Stimulated activated CD8-positive, alpha-beta memory T cell treated with anti-CD3 and anti-CD28 coated beads, Interleukin-15, amount 100 ng/mL, for 24 hours (primary cell): Measurements from ENCODE around the gene CD44.
"Not testable (repeated sequence)": the region's sequence is repeated elsewhere in the genome, so short reads cannot be mapped to it uniquely, and the experiment has no call there.

Source experiments
- DNase-seq: peaks from one replicate; pipeline ENCODE4 v3.0.0-alpha.2; 2020; ENCODE audit warnings: low read depth

The CD44 gene

DNA sequence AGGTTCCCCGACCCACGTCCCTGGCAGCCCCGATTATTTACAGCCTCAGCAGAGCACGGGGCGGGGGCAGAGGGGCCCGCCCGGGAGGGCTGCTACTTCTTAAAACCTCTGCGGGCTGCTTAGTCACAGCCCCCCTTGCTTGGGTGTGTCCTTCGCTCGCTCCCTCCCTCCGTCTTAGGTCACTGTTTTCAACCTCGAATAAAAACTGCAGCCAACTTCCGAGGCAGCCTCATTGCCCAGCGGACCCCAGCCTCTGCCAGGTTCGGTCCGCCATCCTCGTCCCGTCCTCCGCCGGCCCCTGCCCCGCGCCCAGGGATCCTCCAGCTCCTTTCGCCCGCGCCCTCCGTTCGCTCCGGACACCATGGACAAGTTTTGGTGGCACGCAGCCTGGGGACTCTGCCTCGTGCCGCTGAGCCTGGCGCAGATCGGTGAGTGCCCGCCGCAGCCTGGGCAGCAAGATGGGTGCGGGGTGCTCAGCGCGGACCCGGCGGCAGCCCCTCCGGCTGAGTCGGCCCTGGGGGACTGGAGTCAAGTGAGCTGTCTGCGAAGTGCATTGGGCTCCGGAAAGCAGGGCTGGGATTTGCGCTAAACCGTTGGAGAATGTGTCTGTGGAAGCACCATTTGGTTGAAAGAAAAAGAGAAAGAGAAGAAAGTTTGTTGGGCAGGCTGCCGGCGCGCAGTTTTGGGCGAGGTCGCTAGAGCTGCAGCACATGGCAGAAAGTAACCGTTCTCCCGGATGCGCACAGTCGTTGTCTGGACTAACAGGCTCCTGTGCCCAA lies at the start of gene CD44:
TSS of gene CD44 (plus strand) at position 229 of the 779 bp plus-strand sequence. CDS start at position 362, 133 bp downstream.
- DNase-seq = peak; percentile 45

DNA sequence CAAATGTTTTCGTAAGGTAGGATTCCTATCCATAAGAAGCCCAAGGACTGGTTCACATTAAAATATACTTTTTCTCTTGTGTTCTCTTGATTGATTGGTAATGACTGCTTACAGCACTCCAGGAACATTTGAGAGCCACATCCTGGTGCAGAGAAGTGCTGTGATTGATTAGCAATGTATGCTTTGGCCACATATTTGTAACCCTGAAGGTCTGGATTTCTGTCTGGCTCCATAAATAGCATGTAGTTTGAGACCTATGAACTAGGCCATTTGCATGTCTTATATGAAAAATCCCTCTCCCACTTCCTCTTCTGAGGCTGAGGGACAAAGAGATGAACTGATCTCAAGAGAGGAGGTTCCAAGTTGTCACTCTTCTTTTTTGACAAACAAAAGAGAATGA lies 49.3 kb upstream of the CD44 start:
- DNase-seq = no peak

DNA sequence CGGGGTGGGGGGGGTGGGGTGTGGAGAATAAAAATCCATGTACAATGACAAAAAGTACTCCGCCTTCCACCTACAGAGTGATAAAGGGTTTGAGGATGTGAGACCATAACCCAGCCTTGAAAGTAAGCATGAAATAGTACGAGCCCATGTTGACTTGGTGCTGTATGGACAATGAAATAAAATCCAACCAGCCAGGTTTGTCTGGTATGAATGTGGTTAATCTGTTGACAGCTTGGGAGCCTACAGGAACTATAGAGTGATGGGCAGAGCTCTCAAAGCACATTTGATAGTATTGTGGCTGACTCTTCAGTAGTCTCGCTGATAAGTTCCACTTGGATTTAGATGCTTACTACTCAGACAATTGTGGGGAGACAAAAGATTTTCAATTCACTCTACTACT lies 48.8 kb upstream of the CD44 start:
- DNase-seq = no peak

DNA sequence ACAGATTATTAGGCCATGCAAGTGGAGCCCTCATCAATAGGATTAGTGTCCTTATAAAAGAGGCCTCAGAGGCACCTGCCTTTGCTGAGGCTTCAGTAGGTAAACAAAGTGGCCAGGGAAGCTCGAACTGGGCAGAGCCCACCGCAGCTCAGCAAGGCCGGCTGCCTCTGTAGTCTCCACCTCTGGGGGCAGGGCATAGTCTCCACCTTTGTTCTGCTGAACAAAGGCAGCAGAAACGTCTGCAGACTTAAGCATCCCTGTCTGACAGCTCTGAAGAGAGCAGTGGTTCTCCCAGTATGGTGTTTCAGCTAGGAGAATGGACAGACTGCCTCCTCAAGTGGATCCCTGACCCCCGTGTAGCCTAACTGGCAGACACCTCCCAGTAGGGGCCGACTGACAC lies 48.0 kb upstream of the CD44 start:
- DNase-seq = not testable (repeated sequence)

DNA sequence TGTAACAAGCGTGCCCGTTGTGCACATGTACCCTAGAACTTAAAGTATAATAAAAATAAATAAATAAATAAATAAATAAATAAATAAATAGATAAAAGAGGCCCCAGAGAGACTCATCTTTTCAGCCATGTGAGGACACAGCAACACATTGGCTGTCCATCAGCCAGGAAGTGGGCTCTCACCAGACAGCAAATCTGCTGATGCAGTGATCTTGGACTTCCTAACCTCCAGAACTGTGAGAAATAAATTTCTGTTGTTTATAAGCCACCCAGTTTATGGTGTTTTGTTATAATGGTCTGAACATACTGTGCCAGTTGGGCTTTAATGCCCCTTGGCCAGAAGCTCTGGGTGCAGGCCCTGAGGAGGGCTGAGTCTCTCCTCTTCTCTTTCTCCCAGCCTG lies 42.2 kb upstream of the CD44 start:
- no peak for DNase-seq

DNA sequence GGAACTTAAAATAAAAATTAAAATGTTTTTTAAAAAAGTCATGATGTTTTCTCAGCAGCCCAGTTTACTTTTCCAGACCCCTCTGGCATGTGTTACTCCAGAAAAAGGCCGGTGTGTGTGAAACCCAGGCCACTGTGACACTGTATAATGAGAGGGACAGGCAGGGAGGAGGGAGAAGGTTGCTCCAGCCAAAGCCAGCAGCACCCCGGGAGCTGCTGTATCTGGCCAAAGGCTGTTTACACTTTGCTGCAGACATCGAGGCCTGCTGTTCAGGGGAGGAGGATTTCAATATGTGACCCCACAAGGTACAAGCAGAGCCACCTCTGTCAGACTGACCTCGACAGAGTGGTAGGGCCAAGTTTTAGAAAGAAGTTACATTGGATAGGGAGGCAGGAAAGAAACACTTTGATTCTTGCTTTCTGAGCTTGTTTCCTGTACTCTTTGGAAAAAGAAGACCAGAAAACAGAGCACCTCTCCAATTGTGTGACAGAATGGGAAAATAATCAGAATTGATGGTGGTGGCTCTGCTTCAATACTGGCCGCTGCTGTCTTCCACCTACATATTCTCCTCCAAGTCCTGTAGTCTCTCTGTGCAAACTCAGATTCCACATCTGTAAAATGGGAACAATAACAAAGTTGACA lies 41.0 kb upstream of the CD44 start:
- no peak for DNase-seq

DNA sequence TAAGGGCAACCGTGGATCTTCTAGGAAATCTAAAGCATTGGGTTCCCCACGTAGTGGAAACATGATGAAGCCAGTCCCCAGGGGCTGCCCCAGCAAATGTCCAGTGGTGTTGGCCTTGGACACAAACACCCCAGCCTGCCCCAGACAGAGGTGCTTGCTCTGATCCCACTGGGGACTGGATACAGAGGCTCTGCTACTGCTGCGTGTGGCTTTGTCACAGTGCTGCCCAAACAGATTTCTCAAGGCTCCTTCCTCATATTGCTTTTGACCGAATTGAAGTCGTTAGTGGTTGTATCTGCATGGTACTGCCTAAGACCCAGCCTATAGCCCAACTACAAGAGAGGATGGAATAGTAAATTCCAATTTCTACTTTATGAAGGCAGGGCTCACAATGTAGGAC lies 40.1 kb upstream of the CD44 start:
- no peak for DNase-seq

DNA sequence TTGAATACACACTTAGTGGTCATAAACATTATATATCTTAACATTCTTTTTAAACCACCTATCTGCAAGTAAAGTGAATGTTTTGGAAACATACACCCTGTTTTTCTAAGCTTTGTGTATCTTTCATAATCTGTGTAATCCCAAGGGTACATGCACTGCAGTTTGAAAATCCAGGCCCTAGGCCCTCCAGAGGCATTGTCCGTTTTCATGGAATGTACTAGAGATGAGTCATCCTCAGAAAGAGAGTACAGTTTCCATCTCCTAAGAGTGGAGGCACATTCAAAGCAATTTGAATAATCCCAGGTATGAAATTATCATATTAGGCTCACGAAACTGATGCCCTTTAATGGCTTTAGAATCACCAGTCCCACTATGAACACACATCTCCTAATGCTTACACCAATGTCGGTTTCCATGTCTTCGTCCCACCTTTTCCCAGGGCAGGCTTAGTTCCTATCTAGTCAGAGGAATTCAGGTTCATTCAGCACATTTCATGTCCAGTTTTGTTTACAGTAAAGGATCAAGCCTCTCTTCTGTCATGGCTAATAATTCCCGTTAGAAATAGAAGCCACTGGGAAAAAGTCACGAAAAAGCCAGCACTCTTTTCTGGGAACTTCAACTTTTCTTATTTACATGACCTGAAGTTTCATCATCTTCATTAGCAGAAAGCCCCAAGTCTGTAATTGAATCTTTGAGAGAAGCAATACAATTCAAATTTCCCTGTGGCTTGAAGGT lies 39.5 kb upstream of the CD44 start:
- no peak for DNase-seq

DNA sequence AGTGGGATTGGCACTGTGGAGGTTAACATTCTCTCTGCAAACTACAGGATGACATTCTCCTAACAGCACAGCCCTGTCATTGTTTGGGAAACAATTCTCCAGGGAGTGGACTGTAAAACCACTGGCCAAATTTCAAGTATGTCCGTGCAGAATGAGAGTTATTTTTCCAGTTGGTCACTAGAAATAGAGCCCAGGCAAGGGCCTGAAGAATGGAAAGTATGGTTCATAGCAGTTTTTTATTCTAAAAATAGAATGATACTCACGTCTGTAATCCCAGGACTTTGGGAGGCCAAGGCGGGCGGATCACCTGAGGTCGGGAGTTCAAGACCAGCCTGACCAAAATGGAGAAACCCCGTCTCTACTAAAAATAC lies 39.0 kb upstream of the CD44 start:
- no peak for DNase-seq

DNA sequence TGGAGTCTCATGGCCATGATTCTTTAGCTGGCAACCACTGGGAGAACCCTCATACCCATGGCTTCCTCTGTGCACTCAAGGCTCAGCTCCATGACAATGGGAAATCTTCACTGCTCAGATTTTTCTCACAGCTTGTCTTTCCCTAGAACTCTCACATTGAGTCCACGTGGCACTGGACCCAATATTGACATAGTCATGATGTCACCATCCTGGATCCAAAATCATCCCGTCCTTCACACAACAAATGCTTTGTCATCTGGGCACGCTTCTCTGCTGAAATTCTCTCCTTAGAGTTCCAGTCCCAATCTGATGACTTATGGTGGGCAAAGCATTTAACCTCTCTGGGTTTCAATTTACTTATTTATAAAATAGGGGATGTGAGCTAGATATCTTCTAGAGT lies 37.7 kb upstream of the CD44 start:
- no peak for DNase-seq

DNA sequence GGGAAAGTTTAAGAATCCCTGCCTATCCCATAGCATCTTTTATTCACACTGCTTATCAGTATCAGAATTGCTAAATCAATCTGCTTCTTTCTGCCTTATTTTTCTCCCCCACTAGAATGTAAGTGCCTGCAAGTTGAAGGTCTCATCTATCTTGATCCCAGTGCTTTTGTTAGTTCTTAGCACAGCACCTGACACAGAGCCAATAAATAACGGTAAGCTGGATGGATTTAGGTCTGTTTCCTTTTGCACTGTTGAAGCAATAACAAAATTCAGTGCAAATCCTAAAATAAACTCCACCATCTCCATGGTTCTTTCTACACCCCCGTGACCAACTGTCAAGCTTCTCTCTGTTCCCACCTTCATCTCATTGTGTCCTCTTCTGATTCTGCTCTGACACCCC lies 36.7 kb upstream of the CD44 start:
- DNase-seq = no peak

DNA sequence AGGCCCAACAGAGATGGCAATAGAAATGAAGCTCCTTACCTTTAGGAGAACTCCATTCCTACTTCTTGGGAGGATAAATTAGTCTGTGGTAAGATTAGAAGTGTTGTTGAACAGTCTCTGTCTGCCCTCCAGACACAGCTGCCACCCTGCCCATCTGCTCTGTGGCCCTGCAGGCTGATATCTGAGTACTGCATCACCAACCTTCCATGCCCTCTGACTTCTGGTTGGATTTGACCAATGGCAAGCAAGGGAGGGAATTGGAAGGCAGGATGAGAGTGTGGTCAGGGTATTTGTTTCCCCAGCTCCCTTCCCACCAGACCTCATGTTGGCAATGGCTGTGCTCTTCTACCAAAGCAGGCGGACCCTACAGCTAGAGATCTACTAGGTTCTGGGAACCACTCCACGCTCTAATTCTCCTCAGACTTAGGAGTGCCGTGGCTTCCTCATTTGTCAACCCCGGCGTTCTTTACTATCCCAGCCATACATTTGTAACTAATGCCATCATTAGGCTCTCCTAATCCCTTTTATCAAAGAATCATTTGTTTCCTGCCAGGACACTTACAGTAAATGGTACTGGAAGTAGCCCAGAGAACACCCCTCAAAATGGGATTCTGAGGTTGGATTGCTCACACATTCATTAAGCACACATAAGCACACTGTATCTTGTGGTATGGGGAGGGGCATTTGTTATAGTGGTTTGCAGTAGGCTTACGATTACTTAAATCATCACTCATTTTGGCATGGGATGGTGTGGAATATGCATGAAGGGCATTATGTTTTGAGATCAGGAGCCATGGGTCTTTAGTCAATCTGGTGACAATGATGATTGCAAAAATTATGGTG lies 35.4 kb upstream of the CD44 start:
- no peak for DNase-seq

DNA sequence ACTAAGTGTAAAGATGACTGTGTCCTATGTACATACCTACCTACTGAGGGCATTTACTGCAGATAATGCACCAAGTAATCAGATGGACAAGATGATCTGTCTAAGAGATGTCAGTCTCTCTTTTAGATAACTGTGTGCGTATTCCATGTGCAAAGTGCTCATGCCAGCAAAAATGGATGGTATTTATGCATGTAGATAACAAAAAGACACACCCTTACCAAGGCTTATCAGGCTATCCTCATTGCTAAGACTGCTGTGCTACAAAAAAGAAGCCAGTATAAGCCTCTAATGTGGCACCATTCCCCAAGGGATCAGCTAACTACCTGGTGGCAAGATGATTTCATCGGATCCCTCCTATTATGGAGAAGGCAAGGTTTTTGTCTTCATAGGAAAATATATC lies 34.3 kb upstream of the CD44 start:
- DNase-seq = no peak

DNA sequence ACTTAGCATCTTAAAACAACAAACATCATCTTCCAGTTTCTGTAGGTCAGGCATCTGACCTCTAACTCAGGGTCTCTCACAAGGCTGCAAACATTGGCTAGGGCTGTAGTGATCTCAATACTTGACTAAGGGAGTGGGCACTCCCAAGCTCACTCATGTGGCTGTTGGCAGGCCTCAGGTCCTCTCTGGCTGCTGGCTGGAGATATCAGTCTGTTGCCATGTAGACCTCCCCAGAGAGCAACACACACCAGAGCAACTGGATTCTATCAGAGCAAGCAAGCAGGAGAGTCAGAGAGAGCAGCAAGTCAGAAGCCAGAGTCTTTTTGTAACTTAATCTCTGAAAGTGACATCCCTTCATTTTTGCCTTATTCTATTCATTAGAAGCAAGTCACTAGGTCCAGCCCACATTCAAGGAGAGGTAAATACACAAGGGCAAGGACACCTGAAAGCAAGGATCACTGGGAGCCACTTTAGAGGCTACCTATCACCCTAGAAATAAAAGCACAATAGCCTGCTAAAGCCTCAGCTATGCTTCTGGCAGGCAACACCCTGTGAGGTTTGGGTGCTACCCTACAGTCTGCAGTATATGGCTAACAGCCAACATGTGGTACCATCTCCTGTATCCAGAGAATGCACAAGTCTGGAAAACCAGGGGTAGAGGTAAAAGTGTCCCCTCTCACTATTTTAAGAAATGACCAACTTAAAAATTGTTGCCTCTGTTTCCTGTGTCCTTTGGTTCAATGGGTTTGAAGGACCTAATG lies 33.5 kb upstream of the CD44 start:
- no peak for DNase-seq

DNA sequence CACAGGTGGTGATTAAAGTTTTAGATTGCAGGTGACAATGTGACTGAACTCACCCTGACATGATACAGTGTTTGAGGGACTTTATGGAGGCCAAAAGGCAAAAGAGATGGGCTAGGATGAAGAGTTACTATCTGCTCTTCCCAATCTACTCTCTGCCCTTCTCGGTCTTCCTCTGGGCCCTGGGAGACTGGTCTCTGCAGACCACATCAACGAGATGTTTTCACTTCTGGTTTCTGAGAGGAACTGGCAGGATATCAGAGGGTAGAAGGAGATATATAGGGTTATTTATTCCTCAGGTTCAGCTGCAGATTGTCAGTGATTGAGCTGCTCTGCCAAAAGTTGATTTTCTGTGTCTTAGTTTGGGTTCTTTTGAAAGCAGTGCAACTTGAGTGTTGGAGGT lies 32.4 kb upstream of the CD44 start:
- no peak for DNase-seq

DNA sequence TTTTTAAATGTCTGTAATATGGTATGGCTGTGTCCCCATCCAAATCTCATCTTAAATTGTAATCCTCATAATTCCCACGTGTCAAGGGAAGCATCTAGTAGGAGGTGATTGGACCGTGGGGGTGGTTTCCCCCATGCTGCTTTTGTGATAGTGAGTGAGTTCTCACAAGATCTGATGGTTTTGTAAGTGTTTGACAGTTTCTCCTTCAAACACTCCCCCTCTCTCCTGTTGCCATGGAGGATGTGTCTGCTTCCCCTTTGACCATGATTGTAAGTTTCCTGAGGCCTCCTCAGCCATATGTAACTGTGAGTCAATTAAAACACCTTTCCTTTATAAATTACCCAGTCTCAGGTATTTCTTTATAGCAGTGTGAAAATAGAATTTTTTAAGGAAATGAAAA lies 31.1 kb upstream of the CD44 start:
- DNase-seq = no peak

DNA sequence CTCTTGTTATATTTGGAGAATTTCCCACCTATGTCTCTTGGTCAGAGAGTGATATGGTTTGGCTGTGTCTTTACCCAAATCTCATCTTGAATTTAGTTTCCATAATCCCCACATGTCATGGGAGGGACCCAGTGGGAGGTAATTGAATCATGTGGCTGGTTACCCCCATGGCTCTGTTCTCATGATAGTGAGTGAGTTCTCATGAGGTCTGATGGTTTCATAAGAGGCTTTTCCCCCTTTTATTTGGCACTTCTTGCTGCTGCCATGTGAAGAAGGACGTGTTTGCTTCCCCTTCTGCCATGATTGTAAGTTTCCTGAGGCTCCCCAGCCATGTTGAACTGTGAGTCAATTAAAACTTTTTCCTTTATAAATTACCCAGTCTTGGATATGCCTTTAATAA lies 30.6 kb upstream of the CD44 start:
- DNase-seq = not testable (repeated sequence)

DNA sequence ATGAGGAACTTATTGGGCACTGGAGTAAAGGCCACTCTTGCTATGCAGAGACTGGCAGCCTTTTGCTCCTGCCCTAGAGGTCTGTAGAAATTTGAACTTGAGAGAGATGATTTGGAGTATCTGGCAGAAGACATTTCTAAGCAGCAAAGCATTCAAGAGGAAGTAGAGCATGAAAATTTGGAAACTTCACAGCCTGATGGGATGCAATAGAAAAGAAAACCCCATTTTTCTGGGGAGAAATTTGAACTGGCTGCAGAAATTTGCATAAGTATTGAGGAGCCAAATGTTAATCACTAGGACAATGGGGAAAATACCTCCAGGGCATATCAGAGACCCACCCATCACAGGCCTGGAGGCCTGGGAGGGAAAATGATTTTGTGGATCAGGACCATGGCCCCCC lies 29.9 kb upstream of the CD44 start:
- no peak for DNase-seq

DNA sequence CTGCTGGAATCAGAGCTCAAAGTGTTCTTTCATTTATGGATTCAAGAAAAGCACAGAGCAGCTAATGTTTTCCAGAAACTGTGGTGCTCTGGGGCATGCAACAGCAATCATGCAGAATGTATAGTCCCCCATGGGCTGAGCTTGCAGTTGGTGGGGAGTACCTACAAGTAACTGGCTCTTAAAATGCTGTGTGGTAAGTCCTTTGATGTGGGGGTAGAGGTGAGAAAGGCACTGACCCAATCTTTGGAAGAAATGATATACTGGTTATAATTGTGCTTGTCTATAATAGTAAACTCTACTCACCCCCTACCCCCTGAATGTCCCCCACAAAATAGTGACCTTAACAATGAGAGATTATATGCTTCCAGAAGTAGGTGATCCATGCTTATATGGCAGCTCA lies 29.1 kb upstream of the CD44 start:
- DNase-seq = no peak

DNA sequence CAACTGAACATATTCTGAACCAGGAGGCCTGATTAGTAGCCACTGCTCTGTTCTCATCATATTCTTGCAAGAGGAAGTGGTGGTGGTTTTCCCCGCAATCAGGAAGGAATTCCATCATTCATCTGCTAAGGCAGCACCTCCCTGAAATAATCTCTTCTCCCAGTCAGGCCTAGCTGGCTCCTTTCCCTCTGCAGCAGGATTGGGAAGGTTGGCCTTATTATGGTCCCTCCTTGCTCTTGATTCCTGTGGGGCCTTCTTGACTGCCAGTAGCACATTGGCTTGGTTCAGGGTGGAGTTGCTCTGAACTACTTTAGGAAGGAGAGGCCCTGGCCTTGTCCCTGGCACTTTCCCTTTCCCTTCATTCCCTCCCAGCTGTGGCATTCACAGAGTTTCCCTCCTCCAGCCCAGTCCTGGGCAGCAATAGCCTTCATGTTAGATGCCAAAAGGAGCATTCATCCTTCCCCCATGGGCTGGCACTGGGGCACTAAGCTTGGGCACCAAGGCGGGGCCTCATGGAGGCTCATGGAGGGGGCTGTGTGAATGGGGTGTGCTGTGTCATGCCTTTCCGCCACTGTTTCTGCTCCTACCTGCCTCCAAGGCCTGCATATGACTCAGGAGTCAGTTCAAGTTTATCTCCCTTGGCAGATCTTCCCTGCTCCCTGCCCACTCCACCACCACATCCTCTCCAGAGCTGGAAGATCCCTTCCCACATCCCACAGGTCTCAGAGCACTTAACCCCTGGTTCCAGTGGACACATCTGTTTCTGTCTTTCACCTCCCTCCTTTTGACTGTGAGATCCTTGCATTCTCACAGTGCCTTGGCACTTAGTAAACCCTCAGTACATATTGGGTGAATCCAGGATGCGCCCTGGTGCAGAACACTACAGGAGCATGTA lies 27.6 kb upstream of the CD44 start:
- DNase-seq = no peak
